Panc1 (cell line): Measurements from ENCODE around the gene RPS15A.
"Not testable (repeated sequence)": the region's sequence is repeated elsewhere in the genome, so short reads cannot be mapped to it uniquely, and the experiment has no call there.

Experiments
- TCF7L2 ChIP-seq: IDR thresholded peaks from 2 replicates; pipeline ENCODE4 v1.6.1; 2011; ENCODE audit warnings: mild to moderate bottlenecking, low read depth, low read length, inconsistent platforms
- TF ChIP-seq, protein P1 (sequence below): fragments of 450-650 bp; IDR thresholded peaks from 2 replicates; pipeline ENCODE4 v1.5.1; 2017; ENCODE audit warnings: mild to moderate bottlenecking

DNA sequence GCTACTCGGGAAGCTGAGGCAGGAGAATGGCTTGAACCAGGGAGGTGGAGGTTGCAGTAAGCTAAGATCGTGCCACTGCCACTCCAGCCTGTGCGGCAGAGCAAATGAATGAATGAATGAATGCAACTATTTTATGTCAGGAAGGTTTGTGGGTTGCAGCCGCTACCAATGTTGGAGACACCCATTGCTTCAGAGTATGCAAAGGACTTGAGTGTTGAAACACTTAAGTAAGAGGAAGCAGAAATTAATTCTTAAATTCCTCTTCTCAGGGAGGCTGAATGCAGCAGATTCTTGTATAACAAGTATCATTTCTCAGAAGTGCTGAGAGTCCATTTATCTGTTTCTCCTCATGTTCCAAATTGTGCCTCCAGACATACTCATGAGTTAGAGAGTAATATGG, 15.5 kb downstream of the RPS15A start:
- TF ChIP-seq, protein P1, sequence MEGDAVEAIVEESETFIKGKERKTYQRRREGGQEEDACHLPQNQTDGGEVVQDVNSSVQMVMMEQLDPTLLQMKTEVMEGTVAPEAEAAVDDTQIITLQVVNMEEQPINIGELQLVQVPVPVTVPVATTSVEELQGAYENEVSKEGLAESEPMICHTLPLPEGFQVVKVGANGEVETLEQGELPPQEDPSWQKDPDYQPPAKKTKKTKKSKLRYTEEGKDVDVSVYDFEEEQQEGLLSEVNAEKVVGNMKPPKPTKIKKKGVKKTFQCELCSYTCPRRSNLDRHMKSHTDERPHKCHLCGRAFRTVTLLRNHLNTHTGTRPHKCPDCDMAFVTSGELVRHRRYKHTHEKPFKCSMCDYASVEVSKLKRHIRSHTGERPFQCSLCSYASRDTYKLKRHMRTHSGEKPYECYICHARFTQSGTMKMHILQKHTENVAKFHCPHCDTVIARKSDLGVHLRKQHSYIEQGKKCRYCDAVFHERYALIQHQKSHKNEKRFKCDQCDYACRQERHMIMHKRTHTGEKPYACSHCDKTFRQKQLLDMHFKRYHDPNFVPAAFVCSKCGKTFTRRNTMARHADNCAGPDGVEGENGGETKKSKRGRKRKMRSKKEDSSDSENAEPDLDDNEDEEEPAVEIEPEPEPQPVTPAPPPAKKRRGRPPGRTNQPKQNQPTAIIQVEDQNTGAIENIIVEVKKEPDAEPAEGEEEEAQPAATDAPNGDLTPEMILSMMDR: not testable (repeated sequence)
- not testable (repeated sequence) for TF ChIP-seq TCF7L2
